Kidney capillary endothelial cell (primary cell): ENCODE data around the gene NPHS1.
"Not testable (repeated sequence)": the region's sequence is repeated elsewhere in the genome, so short reads cannot be mapped to it uniquely, and the experiment has no call there.

ENCODE experiments used
- DNase-seq: peaks from one replicate; pipeline ENCODE4 v3.0.0-alpha.2; 2018; ENCODE audit warnings: low spot score

The NPHS1 gene

DNA sequence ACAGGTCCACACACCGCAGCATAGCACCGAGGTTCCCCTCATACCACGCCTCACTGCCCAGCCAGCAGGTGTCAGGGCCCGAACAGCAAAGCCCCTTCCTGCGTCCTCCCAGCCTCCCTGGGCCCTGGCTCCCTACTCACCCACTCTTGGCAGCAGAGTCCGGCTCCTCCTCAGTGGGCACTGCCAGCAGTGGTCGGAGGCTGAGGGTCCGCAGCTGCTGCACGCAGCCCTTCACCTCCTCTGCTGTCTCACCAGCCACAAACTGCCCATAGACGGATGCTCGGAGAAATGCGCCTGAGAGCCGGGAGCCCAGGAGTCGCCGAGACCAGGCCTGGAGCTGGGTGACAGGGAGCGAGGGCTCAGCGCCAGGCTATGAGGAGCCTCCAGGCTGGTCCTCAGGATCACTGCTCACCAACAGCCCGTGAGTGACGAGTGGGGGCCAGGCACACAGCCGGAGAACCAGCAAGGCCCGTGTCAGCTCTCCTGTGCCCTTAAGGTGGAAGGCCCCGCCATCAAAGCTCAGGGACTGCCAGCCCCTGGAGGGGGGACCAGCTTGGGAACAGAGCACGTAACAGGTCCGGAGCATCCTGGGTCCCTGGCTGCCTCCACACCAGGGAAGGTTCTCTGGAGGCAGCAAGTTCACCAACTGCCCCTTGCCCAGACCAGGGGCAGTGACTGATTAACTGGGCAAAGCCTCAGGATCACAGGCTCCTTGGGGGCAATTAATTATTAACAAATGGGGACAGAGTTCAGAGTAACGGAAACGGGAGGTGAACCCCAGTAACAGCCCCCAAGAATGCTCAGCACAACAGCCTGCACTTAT, 39.9 kb downstream of the NPHS1 start, which contains the start of gene PRODH2:
PRODH2 (minus strand) TSS at position 626 of the 823 bp plus-strand sequence; CDS start at position 586, 40 bp downstream.
- no peak for DNase-seq

DNA sequence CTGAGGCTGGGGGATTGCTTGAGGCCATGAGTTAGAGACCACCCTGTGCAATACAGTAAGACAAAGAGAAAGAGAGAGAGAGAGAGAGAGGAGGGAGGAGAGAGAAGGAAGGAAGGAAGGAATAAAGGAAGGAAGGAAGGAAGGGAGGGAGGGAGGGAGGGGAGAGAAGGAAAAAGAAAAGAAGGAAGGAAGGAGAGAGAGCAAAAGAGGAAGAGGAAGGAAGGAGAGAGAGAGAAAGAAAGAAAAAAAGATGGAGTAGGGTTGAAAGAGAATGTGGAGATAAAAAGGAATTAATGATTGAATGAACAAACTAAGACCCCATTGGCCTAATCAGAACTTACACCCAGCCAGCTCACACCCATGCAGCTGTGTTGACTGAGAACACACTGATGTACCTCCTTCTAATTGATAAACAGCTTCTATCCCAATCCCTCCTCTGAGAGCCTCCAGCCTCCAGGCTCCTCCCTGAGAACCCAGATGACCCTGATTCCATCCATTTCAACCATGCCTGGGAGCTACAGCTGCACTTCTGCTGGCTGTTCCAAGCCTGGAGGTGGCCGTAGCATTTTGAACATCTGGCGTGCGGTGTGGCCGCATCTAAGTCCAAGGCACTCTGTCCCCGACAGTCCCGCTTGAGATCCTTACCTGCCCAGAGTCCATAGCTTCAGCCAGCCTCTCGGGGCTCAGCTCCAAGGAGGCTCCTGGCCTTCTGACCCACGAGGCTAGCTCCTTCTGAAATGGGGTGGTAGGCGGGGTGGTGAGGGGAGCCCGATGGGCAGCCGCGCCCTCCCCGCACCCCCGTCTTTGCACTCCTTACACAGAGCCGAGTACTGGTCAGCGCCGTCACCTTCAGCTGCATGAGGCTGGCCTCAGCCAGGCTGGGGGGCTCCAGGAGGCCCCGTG, 40.7 kb downstream of the NPHS1 start:
- no peak for DNase-seq

DNA sequence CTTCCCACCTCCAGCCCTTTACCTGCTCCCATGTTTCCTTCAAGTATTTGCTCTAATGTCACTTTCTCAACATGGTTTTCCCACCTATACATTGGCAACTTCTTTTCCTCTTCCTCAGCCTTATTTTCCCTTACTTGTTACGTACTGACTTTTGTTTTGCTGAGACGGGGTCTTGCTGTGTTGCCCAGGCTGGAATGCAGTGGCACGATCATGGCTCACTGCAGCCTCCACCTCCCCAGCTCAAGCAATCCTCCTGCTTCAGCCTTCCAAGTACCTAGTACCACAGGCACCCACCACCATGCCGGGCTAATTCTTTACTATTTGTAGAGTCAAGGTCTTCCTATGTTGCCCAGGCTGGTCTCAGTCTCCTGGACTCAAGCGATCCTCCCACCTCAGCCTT, 44.7 kb downstream of the NPHS1 start:
- DNase-seq = no peak

DNA sequence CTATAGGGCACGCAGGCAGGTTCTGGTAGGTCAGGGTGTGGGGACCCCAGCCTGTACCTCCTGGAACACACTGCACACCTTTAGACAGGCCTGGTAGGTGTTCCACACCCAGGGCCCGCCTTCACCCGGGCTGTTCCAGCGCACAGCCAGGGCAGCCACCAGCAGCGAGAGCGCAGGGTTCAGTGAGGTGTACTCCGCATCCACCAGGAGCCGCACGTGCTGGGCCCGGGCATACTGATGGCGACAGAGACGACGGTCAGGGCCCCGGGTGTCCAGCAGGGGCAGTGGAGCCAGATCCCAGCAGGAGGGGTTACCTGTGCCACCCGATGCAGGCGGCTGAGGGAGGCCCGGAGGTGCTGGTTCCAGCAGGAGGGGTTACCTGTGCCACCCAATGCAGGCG, 45.7 kb downstream of the NPHS1 start:
- DNase-seq = no peak

DNA sequence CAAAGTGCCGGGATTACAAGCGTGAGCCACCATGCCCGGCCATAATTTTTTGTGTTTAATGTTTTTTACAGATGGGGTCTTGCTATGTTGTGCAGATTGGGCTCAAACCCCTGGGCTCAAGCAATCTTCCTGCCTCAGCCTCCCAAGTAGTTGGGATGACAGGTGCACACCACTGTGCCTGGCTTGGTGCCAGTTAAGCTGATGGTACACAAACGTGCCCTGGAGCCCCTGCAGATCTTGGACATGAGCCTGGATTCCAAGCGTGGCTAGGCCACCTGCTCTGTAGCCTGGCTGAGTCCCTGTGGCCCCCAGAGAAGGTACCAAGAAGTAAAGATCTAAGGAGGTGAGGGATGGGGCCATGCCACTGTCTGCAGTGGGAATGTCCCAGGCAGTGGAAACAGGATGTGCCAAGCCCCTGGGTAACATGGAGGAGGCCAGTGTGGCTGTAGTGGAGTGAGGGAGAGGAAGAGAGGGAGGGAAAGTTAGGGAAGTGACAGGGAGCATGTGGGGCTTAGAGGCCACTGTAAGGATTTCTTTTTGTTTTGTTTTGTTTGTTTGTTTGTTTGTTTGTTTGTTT, 46.7 kb downstream of the NPHS1 start:
- no peak for DNase-seq

DNA sequence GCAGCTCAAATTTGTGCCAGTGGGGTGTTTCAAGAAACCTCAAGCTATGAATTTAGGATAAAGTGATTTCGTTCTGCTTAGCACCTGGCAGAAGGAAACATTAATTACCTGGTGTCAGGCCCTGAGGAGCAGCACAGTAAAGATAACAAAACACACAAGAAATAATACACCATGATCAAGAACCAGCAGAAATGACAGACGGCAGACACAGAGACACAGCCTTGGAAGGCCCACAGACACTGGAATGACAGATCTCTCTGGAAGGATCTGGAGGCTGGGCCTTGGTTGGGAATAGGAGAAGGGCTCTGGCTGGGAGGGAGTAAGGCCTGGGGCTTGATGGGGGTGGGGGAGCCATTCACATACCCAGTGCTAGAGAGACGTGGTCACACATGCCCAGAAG, 50.5 kb downstream of the NPHS1 start:
- DNase-seq = no peak

DNA sequence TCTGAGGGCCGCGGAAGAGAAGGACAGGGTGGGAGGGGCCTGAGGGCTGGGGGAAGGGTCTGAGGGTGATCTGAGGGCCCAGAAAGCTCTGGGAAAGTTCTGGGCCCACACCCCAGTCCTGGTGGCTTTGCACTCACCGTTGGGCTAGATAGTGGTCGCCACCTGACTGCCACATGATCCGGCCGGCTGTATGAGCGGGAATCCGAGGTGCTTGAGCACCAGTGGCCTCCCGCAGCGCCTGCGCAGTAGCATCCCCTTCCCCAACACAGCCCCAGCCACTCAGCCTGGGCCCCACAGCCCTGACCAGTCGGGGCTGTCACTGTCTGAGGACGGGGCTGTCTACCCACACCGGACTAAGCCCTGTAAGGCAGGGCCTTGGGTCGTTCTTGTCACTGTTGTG, 54.6 kb downstream of the NPHS1 start:
- DNase-seq = no peak

DNA sequence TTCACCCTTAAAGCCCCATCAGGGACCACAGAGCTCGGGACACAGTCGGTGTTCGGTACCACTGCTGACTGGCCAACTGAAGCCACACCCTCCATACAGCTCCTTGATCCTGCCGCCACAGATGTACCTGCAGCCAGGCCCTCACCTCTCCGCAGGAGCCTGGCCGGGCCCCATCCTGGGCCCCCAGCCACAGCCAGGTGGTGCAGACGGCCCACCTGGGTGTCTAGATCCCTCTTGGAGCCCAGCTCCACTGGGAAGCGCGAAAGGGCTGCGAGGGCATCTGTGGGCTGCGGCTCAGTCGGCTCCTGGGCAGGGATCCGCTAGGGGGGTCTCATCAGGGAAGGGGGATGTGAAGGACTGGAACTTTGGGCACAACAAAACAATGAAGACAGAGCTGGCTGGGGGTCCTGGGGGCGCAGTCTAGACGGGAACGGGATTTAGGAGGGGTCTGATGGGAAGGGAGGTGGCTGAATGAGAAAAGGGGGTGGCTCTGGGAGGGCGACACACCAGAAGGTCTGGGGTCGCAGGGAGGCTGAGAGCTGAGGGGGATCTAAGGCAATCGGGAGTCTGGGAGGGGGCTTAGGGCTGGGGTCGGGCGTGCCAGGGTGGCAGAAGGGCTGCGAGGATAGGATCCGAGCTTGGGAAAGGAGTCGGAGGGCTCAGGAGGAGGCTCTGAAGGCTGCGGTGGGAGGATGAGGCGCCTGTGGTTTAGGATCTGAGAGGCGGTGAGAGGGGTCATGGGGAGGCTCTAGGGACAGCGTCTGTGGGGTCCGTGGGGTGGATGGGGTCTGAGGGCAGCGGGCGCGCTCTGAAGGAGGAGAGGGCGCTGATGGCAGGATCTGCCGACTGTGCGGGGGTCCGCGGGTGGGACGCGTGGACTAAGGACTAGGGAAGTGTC, 55.4 kb downstream of the NPHS1 start:
- DNase-seq = no peak

DNA sequence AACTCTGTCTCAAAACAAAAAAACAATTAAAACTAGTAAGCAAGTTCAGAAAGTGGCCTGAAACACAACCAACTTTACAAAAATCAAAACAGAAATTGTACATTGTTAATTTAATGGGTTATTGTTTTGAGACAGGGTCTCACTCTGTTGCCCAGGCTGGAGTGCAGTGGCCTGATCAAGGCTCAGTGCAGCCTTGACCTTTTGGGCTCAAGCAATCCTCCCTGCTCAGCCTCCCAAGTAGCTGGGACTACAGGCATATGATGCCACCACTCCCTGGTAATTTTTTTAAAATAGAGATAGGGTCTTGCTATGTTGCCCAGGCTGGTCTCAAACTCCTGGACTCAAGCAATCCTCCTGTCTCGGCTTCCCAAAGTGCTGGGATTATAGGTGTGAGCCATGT, 56.7 kb downstream of the NPHS1 start:
- not testable (repeated sequence) for DNase-seq

DNA sequence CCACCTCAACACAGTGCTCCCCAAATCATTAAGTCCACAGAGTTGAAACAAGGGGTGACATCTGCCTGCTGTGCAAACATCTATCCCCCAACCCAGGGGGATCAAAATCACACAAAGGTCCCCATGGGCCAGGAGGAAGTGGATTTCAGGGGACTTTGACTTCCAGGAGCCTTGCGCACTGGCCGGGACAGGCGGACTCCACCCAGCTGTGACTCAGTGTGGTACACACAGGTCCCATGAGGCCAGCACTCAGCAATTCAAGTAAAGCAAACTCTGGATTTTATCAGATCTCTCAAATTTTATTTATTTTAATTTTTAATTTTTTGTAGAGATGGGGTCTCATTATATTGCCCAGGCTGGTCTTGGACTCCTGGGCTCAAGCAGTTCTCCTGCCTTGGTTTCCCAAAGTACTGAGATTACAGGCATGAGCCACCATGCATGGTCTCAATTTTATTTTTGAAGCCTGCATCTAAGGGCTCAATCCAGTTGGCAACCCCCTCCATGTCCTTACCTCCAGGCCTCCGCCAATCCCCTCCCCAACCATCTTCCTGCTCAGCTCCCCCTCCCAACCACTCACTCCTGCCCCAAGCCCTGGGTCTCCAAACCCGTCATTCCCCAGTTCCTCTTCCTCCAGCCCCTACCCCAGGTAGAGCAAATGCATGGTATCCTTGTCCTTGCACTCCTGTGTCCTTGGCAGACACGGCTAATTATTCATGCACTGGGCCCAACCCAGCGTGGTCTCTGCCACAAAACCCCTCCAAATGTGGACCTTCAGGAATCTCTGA, 58.7 kb downstream of the NPHS1 start:
- no peak for DNase-seq

DNA sequence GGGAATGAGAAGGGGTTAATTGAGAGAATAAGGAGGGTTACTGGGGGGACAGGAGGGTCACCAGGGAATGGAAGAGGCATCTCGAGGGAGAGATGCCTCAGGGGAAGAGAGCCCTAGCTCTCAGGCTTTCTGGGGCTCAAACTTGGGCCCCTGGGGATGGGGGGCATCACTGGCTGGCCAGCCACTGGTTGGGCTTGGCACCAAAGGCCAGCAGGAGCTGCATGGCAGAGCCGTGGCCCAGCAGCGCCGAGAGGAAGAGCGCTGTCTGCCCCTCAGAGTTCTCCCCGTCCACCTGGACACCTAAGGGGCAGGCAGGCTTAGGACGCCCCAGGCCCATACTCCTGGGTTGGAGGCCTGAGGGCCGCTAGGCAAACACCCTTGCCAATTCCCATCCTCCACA, 59.4 kb downstream of the NPHS1 start:
- no peak for DNase-seq

DNA sequence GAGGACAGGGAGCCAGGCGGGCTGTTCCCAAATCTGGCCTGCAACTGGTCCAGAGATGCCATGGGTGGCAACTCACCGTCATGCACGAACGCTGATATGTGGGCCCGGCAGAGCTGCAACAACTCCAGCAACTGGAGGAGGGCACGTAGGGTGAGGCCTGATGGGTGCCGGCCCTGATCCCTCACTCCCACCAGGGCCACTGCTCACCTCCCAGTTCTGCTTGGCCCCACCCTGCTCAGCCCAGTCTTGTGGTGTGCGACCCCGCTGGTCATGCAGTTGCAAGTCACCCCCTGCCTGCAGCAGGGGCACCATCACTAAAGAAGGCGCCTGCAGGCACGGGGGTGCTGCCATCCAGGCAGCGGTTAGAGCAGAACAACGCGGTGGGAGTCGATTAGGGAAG, 60.0 kb downstream of the NPHS1 start:
- DNase-seq = no peak

DNA sequence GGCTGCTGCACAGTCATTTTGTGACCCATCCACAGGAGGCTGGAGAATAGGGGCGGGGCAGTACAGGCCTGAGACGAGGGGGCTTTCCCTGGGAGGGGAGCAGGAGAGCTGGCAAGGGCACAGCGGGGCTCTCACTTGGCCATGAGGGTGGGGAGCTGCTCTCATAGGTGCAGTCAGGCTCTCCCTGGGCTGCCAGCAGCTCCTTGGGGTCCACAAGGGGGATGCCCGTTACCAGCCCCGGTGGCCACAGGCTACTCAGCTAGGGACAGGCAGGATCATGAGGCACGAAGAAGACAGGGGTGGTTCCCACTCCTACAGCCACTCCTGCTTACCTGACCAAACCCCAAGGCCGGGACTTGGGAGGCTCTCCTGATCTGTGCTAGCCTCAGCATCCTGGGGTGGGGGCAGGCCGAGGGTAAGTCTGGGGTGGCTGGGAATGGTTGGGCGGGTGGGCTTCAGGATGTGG, 60.5 kb downstream of the NPHS1 start:
- DNase-seq = no peak

DNA sequence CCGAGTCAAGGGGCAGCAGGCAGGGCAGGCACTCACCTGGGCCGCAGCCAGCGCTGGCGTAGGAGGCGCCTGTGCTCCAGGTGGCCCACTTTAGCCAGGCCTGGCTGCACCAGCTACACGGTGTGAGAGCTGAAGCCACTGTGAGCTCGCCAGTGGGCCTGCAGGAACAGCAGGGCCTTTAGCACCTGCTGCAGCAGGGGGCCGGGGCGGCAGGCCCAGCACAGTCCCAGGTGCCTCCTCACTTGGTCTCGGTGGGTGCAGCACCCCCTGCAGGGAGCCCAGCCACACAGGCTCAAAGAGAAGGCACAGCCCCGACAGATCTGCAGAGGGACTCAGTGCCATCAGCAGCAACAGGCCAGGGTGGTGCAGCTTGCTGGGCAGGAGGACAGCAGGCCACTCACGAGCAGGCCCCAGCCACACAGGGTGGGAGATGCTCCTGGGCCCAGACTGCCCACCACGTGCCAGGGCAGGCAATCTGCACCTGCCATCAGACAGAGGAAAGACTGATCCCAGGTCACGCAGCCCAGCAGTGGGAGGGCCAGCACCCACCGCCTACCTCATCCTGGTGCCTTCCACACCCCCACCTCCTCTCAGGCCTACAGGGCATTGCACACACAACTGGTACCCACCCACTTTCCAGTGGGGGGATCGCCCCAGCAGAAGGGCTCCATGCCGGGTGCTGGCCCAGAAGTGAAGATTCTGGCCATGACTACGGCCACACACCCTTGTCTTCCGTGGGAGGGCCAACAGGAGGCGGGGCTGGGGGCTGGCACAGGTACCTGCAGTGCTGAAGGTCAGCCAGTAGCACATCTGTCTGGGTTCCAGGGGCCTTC, 61.1 kb downstream of the NPHS1 start:
- no peak for DNase-seq

DNA sequence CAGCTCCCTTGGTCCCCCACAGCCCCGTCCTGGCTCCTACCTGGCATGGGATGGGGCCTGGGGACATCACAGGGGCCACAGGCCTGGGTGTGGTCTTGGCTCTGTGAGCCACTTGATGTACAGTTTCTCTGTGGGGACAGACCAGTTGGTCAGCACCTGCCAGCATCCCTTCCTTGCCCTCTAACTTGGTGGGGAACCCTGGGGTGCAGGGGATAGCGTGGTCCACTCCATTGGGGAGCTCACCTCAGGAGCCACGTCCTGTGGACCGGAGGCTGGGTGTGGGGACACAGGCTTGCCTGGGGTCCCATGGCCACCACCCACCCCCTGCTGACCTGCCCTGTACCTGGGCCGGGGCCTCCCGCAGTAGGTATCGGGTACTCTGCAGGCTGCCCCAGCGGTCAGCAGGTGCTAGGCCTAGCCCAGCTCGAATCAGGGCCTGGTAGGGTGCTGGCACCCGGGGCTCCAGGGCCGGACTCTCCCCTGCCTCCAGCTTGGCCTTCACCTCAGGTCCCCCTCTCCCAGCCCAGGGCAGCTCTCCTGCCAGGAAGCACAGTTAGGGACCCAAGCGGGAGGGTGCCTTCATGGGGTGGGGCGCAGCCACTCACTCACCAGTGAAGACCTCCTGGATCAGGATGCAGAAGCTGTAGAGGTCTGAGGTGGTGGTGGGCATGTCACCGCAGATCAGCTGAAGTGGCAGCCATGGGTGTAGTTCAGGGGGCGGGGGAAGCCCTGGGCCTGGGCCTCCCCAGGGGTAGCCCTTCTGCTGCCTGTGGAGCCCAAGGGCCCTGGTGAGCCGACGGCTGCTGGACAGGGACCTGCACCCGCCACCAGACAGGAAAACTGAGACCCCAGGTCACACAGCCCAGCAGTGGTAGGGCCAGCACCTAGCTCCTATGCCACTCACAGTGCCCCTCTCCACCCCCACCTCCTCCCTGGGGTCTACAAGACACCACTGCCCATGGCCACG, 62.0 kb downstream of the NPHS1 start:
- DNase-seq = no peak

DNA sequence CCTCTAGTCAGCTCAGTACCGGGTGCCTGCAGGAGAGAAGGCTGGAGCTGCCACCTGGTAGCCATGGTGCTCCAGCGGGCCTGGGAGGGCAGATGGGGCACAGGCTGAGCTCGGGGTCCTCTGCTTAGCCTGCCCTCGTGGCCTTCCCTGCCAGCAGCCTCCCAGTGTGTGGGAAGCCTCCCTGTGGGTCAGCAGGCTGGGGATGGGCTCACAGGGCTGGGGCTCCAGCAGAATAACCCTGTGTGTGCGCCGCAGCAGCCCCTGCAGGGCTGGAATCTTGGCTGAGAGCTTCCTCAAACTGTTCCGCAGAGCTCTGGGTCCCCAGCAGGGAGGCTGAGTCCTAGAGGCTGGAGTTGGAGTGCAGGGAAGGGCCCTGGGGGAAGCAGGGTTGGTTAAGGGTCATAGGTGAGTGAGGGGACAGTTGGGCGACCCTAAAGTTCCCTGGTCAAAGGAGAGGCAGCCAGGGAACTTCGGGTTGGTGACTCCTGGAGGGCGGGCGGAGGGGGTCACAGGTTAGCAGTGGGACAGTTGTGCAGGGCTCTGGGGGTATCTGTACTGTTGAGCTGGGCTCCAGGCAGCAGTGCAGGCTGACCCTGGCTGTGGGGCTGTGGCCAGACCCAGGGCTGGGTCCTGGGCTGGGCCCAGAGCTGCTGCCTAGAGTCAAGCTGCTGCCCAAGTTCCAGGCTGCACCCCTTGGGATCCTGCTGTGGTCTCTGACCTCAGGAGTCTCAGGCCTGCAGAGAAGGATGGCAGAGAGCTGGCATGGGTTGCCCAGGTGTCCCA, 62.9 kb downstream of the NPHS1 start:
- DNase-seq = no peak

DNA sequence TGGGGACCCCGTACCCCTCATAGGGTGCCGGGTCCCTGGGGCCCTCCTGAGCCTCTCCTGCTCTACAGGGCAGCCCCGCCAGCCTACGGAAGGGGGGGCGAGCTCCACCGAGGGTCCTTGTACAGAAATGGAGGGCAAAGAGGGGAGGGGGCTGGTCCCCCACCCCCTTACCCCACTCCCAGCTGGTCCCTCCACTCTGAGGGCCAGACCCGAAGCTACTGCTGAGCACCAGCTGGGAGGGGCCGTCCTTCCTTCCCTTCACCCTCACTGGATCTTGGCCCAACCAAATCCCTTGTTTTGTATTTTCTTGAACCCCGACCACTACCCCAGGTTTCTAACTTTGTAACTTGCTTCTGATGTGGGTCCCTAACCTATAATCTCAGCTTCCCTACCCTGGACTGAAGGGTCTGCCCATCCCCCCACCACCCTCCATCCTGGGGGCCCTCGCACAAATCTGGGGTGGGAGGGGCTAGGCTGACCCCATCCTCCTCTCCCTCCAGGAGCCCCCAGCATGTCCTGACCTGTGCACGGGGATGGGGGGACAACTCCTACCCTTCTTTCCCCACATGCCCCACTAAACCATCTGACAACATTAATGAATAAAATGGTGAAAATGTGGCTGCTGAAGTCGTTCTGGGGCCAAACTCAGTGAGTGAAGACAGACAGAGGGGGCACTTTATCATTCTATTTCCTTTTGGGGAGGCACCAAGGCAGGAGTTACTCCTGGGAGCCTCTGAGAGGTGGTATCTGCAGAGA, 63.9 kb downstream of the NPHS1 start:
- no peak for DNase-seq
